Fibroblast of mammary gland (primary cell): Measurements from ENCODE around the gene MYO10.
"Not testable (repeated sequence)": the region's sequence is repeated elsewhere in the genome, so short reads cannot be mapped to it uniquely, and the experiment has no call there.

Experiments
- DNase-seq: peaks from one replicate; pipeline ENCODE4 v3.0.0-alpha.2; 2010; ENCODE audit warnings: low read depth
- H3K4me3 ChIP-seq: 2 replicates; pipeline ENCODE4 v1.5.1; 2011; ENCODE audit warnings: low read depth, mild to moderate bottlenecking, low read length, moderate library complexity; ENCODE audit not compliant: control insufficient read depth
- CTCF ChIP-seq: conservative IDR thresholded peaks from 2 replicates; pipeline ENCODE4 v1.5.1; 2011; ENCODE audit warnings: low read depth, low read length, inconsistent platforms; ENCODE audit not compliant: control insufficient read depth, insufficient read depth

MYO10 gene

GRCh38 chr5:16759147-16759773 lies 176.8 kb downstream of the MYO10 start:
- H3K4me3 ChIP-seq, result no peak overlapping the region
- no peak for TF ChIP-seq CTCF
- DNase-seq, result no peak

GRCh38 chr5:16757989-16758501 lies 178.0 kb downstream of the MYO10 start:
- no peak for DNase-seq
- H3K4me3 ChIP-seq, result no peak overlapping the region
- TF ChIP-seq CTCF, result no peak

- not testable (repeated sequence) for H3K4me3 ChIP-seq, DNase-seq
These were observed 178.5 kb downstream of the MYO10 start for GRCh38 chr5:16757577-16757976.

- DNase-seq, result no peak
- no peak for TF ChIP-seq CTCF
- H3K4me3 ChIP-seq, result no peak overlapping the region
These were observed 178.9 kb downstream of the MYO10 start for GRCh38 chr5:16757146-16757545.

GRCh38 chr5:16756692-16757091 lies 179.4 kb downstream of the MYO10 start:
- no peak for DNase-seq
- H3K4me3 ChIP-seq, result no peak overlapping the region
- no peak for TF ChIP-seq CTCF

GRCh38 chr5:16755641-16756040 lies 180.4 kb downstream of the MYO10 start:
- H3K4me3 ChIP-seq, result no peak overlapping the region
- no peak for DNase-seq
- no peak for TF ChIP-seq CTCF

- H3K4me3 ChIP-seq, result no peak overlapping the region
- no peak for TF ChIP-seq CTCF
- no peak for DNase-seq
These were observed 181.5 kb downstream of the MYO10 start for GRCh38 chr5:16754601-16755000.
